Stimulated activated CD8-positive, alpha-beta memory T cell treated with anti-CD3 and anti-CD28 coated beads, Interleukin-12 subunit alpha, Interleukin-12 subunit beta, amount 100 ng/mL, for 24 hours (primary cell): ENCODE data around the gene EPN2.

Experiments
- DNase-seq: peaks from one replicate; pipeline ENCODE4 v3.0.0-alpha.2; 2020; ENCODE audit errors: extremely low read depth

The EPN2 gene

DNA sequence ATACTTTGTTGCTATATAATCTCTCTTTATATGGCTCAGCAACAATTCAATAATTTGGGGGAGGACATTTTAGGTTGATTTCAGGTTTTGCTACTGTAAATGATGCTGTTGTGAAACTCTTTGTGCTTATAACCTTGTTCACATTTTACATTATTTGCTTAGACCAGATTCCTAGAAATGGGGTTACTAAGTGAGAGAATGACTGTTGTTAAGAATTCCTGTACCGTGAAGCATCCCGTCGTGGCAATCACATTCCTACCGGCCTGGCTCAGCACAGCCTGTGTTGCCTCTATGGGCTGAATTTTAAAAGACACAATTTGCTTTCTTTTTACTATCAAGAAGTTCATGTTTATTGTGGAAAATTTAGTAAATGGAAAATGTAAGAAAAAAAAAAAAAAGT lies 94.0 kb downstream of the EPN2 start:
- DNase-seq = no peak

DNA sequence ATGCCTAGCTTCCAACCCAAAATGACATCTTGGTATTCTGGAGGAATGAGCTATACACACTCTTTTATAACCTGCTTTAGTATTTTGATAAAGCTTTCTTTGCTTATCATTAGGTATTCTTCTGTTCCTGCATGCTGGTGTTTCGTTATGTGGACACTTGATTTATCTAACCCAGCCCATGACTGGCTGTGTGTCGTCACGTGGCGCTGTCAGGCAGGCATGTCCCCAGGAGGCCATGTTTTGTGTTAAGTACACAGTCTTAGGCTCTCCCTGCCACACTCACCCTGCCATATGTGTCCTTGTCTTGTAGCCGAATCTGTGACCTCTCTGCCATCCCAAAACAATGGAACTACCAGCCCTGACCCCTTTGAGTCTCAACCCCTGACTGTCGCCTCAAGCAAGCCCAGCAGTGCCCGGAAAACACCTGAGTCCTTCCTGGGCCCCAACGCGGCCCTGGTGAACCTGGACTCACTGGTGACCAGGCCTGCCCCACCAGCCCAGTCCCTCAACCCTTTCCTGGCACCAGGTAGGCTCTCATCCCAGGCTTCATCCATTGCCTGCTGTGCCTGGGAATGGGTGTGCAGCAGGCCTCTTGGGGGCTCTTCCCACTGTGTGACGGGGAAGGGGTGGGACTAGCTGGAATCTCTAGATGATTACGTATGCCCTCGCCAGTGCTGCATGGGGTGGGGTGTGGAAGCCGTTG lies 94.5 kb downstream of the EPN2 start:
- DNase-seq = no peak

DNA sequence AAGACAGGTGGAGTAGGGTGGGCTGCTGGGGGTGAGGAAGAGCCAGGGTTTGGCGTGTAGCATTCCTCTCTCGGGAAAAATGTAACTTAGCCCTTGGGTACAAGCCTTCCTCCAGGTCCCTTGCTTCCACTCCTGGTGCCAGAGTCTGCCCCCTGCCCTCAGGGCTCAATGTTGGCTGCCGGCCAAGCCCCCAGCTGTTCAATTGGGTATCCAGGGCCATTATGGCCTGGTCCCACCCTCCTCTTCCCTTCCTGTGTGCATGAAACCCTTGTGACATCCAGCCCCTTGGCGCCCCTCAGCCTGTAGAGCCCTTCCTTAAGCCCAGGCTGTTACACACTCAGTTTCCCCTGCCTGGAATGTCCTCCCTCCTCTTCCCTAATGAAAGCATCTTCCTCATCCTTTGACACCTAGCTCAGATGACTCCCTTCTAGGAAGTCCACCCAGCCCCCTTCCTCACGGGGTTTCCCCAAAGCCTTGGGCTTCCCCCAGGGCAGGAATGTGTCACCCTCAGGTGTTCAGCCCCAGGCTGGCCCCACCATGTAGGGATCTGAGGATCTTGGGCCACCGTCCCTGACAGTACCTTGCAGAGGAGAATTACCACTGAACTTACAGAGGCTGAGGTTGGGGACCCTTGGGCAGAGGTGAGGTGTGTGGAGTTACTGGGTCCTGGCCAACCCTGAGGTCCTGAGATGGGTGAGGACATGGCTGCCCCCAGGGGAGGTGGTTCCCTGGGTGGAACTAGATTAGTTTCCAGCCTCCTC lies 95.4 kb downstream of the EPN2 start:
- DNase-seq = no peak

DNA sequence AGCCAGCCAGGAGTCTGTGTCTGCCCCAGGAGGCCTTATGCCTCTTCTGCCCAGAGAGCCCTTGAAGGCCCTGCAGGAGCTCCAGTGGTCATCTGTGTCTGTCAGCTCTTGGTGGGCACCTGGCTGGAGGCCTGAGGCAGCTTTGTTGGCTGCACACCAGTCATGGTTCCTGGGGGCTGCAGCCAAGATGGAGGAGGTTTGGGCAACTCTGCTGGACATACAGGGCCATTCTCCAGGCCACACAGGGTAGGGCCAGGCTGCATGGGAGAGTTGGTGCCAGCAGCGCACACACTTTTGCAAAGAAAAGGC lies 95.9 kb downstream of the EPN2 start:
- DNase-seq = no peak

DNA sequence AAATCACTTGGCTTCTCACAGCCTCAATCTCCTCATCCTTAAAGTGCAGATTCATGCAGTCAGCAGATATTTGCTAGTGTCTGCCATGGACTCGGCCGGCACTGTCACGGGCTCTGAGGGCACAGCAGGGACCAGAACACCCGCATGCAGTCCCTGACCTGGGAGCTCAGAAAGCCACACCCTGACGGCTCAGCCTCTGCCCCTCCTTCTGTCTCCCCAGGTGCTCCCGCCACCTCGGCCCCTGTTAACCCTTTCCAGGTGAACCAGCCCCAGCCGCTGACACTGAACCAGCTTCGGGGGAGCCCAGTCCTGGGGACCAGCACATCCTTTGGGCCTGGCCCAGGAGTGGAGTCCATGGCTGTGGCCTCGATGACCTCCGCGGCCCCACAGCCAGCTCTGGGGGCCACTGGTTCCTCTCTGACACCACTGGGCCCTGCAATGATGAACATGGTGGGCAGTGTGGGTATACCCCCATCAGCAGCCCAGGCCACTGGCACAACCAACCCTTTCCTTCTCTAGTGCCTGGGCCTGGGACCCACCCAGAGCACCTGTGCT lies 96.6 kb downstream of the EPN2 start:
- no peak for DNase-seq

DNA sequence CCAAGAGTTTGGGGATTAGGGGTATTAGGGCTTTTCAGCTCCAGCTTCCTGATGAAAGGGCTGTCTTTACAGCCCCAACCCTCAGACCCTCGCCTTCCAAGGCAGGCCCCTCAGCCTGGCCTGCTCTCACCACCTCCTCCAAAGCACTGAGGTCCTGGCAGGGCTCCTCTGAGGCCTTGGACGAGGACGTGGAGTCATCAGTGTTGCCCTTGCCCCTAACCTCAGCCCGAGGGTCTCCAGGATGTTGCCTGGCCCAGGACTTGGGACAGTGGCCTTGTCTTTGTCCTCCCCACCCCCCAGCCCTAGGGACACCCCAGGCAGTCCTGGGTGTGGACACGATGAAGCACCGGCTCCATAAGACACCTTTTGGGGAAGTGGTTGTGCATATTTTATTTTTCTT lies 97.2 kb downstream of the EPN2 start:
- no peak for DNase-seq

DNA sequence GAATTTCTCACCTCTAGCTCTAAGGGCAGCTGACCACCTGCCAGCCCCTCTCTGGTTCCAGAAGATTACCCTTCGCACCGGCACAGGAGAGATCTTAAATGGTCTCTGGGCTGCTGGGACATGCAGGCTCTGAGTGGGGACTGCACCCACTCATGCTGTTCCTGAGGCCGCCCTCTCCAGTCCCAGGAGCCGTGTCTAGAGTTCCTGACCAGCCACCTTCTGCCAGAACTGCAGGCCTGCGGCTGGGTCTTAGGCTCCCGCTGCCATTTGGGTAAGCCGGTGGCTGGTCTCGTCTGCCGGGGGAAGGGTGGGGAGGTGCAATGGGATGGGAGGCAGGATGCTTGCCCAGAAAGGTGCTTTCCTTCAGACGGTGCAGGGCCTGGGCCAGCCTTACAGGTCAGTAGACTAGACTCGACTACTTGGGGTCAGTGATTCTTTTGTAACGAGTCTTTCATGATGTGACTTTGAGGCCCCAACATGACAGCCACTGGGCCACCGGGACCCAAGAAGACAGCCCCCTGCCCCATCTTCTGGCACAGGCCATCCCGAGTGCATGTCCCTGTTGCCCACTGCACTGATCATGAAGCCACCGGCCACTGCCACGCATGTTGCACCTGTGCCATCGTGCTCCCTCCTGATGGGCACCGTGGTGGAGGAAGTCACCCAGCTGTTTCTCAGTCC lies 98.9 kb downstream of the EPN2 start:
- no peak for DNase-seq

DNA sequence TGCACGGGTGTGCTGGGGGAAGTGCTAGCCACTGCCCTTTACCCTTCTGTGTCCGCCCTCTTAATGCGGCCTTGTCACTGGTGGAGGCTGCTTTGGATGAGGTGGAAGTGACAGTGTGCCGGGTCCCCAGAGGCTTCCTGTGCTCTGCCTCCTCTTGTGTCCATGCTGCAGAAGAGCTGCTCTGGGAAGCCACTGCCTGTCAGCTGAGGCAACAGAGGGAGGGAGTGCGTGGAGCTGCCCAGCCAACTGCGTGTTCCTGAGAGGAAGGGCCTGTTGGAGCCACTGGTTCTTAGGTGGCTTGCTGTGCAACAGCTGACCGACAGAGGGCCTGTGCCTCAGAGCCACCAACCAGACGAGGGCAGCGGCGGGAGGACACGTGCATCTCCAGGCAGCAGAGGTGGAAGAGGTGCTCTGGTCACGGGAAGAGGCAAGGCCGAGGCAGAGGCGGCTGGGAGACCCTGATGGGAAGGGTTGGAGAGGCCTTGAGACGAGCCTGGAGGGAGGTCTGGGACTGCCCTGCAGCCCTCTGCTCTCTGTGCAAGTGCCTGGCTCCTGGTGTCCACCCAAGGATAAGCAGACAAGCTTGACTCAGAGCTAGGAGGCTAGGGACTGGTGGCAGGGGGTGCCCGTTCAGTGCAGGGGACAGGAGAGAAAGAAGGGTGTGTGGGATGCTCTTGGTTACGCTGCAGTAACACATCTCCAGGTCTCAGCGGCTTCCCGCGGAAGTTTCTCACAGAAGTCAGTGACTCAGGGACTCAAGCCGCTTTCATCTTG lies 100.0 kb downstream of the EPN2 start:
- DNase-seq = no peak

DNA sequence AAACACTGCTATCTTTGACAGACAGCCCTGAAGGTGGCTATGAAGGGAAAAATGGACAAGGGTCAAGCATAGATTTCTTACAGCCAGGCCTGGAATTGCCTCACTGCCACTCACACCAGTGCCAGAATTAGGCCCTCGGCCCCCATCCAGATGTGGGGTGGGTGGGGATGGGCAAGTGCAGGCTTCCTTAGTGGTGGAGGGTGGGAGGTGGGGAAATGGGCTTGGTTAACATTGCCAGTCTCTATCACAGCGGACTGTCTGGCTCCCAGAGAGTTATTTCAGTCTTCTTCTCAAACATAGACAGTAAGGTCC lies 100.5 kb downstream of the EPN2 start:
- no peak for DNase-seq

DNA sequence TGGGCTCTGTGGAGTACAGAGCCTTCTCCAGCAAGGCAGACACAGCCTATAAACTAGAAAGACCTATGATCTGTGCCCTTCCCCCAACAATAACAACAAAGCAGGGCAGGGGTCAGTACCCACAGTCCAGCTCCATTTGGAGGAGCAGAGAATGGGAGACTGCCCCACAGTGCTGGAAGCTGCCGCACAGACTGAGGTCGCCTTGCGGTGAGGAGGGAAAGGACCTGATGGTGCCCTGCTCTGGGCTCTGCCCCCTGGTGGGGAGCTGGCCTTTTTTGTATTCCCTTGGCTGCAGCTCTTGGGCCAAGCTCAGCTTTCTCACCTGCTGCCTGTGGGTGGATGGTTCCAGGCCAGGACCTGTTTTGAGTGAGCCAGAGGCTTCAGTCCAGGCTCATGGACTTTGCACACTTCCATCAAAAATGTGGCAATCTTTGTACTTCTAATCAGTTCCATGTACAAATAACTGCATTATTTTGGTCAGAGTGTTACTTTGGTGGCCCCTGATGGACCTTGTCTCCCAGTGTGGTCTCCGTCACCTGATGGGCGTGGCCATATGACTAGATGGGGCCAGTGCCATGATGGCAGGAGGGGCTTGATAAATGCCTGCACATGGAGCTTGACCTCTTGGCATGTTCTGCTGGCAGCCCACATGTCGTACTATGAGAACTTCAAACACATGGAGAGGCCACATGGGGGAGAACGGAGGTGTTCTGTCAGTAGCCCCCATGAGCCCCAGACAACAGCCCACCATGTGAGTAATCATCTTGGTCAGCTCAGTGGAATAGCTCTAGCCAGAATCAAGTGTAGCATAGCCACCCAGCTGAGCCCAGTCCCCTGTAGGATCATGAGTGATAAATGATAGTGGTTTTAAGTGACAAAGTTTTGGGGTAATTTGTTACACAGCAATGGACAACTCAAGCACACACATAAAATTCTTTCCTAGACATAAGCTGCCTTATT lies 101.1 kb downstream of the EPN2 start:
- DNase-seq = peak; percentile 24

DNA sequence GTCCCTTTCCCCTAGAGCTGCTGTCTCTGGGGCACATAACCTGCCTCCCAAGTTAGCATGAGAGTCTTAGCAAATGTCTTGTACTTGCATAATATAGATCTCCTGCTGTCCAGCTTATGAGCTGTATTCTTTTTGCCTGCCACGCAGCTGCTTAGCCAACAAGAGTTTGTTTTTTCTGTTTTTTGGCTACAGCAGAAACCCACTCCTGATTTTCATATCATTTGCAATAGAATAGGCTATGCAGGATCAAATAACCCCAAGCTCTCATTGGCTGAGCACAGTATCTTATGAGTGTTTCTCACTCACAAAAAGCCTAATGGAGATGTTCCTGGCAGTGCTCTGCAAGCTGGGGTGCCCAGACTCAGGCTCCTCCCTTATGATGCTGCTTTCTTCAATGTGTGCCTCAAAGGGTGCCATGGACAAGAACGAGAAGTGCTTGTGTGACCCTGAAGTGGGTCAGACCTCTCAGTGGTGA lies 102.2 kb downstream of the EPN2 start:
- DNase-seq = no peak

DNA sequence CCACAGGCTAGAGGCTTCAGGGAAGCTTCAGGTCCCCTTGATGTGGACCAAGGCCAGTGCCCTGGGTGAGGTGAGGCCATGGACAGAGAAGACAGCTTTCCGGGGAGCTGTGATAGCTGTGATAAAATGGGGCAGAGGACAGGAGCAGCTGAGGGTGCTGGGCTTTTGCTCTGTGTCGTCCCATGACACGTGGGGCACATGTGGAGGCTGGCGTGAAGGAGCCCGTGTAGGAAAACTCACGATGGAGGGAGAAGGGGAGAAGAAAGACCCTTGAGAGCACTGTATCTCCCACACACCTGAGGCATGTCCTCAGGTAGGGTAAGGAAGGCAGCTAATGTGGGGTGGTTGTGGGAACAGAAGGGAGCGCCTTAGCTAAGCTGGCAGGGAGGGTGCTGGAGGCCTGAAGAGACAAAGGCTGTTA lies 104.1 kb downstream of the EPN2 start:
- no peak for DNase-seq

DNA sequence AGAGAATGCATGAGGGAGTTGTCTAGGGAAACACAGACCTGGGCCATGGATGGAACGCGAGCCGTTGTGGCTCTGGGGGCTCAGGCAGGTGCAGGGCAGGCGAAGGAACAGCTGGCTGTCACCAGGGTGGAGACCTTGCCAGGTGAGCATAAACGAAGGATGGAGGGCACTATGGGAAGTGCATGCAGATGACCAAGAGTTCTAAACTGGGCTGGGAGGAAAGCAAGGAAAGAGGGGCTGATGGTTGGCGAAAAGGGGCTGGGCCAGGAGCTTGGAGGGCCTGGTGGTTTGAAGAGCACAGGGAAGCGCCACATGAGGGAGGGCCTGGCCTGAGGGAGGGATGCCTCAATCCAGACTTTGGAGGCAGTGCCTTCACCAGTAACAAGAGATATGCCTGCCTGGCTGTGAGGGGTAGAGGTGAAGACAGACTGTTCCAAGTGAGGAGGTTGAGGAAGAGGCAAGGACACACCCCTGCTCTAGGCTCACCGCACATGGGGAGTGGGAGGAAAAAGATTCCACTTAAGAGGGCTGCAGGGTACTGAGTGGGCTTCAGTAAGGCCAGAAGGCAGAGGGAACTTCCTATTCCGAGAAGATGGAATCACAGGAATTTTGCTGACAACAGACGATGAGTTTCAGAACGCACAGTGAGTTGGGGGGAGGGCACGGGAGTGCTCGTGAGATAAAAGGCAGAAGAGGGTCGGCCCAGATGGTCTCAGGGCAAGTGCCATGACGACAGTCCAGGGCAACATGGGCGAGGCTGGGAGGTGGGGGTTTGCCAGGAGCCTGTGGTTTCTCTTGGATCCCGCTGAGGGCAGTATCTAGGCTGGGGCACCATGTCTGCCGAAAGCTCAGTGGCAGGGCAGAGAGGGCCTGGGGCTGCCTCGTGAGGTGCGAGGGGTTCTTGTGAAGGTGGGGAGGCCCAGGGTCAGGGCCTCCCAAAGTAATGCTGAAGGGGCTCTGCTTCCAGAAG lies 104.8 kb downstream of the EPN2 start:
- DNase-seq = no peak

DNA sequence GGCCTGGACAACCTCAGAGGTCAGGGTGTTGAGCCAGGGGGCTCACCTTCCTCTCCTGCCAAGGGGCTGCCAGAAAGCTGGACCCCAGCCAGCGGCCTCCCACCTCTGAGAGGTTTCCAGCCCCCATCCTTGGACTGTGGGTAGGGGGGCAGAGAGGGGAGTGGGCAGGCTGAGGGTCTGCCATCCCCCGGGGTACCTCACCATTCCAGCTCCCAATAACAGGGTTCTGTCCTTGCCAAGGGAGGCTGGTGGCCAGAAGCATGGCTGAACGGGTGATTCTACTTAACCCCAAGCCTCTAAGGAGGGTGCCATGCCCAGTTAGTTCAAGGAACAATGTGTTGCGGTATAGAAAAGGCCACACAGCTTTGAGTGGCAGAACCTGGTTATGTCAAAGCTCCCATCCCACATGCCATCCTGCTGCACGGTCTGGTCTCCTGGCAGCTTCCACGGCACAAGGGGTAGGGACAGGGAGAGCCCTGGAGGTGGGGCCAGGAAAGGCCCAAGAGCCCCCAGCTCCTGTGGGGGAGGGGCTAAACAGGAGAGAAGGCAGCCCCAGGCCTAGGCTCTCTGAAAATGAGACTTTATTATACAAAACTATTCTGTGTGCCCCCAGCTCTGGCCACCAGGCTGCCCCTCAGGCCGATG lies 105.6 kb downstream of the EPN2 start:
- DNase-seq = no peak

DNA sequence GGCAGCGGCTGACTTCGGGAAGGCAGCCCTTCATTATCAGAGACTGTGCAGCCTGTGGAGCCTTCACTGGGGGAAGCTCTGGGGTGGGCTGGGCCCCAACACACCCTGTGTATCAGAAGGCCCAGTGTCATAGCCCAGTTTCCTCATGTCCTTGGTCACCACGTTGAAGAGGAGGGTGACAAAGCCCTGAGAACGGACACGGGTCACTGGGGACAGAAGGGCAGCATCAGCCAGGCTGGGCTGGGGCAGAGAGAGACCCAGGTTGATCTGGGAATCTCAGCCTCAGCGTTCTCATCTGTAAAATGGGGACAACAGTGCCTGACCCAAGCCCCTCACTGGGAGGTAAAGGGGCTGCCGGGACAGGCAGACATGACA lies 106.1 kb downstream of the EPN2 start:
- no peak for DNase-seq

DNA sequence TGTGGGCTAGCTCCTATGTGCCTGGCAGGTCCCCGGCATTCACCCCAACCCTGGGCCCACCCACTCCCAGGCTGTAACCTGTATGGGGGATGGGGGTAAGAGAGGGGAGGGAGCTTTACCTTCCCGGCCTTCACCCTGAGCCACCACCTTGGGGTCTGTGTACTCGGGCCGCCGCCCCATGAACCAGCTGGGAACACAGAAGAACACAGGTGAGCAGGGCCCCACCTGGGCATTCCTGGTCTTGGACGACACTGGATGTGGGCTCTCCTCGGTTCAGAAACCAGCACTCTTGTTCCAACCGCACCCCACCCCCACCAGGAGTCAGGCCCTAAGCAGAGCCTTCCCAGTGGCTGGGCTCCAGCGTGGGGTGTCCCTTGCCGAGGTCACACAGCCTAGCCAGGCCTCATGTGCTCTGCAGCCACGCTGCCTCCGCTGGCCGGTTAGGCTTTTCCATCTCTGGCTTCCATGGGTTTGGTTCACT lies 106.5 kb downstream of the EPN2 start:
- DNase-seq = no peak

DNA sequence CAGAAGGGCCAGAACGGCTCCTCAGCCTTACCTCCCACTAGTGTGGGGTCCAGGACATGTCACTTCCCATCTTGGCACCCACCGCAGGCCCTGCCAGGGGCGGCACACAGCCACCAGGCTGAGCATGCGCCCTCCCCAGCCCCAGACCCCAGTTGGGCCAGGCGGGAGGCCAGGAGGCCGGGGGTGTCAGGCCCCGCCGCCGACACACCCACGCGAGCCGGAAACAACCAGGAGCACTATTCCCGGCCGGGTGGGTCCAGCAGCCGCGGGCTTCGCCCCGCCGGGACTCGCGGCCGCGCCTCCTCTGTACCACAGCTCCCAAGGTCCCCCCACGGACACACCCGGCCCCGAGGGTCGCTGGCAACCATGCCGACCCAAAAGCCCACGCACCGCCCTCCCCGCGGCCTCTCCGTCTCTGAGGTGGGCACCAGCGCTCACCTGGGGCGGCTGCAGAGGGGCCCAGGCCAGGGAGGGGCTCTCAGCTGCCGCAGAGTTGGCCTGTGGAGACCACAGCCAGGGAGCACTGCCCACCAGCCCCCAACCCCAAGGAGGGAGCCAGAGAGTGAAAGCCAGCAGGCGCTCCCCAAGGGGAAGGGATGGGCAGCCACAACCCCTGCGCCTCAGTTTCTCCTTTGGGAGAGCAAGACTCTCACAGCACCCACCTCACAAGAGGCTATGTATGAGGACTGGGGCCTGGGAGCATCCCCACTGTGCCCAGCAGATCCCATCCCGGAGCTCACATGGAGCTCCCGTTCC lies 107.3 kb downstream of the EPN2 start:
- DNase-seq = no peak

DNA sequence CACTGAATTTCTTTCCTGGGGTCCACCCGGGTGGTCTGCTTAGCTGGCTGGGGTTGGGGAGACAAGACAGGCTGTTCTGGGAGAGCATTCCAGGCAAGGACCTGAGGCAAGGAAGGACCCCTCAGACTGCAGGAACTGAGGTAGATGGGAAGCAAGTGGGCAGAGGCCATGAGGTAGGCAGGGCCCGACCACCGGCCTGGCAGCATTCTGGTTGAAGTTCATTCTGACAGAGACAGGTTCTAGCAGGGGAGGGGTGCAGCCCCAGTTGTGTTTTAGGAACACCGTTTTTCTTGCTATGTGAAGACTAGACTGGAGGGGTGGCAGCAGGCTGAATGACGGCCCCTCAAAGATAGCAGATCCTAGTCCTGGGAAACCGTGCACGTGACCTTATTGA lies 107.9 kb downstream of the EPN2 start:
- no peak for DNase-seq
